ENCODE results near the gene VASP.
A peak's percentile ranks its signal among the peaks of the same experiment; 100 is the strongest.

Gene VASP

DNA sequence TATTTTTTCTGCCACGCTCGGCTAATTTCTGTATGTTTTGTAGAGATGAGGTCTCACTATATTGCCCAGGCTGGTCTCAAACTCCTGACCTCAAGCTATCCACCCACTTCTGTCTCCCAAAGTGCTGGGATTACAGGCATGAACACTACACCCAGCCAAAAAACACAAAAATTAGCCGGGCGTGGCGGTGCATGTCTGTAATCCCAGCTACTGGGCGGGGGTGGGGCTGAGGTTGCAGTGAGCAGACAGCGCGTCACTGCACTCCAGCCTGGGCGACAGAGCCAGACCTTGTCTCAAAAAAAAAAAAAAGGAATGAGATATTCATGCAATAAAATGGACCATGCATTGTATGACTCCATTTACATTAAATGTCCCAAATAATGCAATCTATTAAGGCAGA is 32.2 kb downstream of the VASP start:
- no peaks in the 10 kb centered on the region for H3K4me1 Mint-ChIP-seq (ENCODE audit: low read depth in 2 of 2)
- H3K27ac Mint-ChIP-seq: no peak overlapping the region
- no peaks in the 10 kb centered on the region for H3K27me3 Mint-ChIP-seq
- no peak overlapping the region for H3K4me3 Mint-ChIP-seq
- no peaks in the 10 kb centered on the region for H3K9me3 Mint-ChIP-seq
- H3K36me3 Mint-ChIP-seq (ENCODE audit: insufficient read depth): no peaks in the 10 kb centered on the region
- DNase-seq (no peak), ATAC-seq (replicated peaks) (no peak)

DNA sequence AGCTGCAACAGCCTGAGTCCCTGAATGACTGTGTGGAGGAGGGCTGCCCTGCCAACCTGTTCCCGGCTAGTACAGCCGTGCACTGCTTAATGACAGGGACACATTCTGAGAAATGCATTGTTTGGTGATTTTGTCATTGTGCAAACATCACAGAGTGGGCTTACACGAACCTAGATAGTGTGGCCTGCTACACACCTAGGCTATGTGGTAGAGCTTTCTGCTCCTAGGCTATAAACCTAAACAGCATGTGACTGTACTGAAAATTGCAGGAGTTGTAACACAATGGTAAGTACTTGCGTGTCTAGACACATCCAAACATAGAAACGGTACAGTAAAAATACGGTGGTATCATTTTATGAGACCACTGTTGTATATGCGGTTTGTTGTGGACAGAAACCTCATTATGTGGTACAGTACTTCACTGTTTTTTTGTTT is 35.0 kb downstream of the VASP start:
- ATAC-seq (replicated peaks) (no peak), DNase-seq (no peak)
- Mint-ChIP-seq H3K27me3 (no peaks in the 10 kb centered on the region), H3K36me3 (ENCODE audit: insufficient read depth) (no peaks in the 10 kb centered on the region), H3K4me1 (ENCODE audit: low read depth in 2 of 2) (no peaks in the 10 kb centered on the region), H3K9me3 (no peaks in the 10 kb centered on the region), H3K4me3 (no peak overlapping the region), H3K27ac (no peak overlapping the region)

DNA sequence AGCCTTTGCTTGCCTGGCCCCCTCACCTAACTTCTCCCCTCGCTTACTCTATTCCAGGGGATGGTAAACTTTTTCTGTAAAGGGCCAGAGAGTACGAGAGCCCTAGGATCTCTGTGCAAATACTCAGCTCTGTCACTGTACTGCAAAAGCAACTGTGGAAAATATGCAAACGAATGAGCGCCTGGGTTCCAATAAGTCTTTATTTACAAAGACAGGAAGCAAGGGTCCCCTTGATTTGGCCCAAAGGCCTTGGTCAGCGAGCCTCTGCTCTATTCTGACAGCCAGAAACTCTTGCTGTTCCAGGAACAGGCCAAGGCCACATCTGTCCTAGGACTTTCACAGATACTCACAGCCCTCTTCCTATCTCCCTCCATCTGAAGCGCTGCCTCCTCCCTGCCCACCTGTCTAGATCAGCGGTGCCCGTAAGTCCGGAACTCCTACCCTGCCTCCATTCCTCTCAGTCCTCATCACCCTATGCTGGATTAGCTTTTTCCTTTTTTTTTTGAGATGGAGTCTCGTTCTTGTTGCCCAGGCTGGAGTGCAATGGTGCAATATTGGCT is 40.0 kb downstream of the VASP start:
- DNase-seq (no peak), ATAC-seq (replicated peaks) (no peak)
- Mint-ChIP-seq H3K9me3 (no peaks in the 10 kb centered on the region), H3K4me3 (no peak overlapping the region), H3K4me1 (ENCODE audit: low read depth in 2 of 2) (peaks cover 0 to 2% of the 10 kb centered on the region in 2 donors), H3K27ac (peak overlapping the region in 1 of 2 donors; percentile 57), H3K27me3 (no peaks in the 10 kb centered on the region), H3K36me3 (ENCODE audit: insufficient read depth) (peaks cover under 1% of the 10 kb centered on the region)

DNA sequence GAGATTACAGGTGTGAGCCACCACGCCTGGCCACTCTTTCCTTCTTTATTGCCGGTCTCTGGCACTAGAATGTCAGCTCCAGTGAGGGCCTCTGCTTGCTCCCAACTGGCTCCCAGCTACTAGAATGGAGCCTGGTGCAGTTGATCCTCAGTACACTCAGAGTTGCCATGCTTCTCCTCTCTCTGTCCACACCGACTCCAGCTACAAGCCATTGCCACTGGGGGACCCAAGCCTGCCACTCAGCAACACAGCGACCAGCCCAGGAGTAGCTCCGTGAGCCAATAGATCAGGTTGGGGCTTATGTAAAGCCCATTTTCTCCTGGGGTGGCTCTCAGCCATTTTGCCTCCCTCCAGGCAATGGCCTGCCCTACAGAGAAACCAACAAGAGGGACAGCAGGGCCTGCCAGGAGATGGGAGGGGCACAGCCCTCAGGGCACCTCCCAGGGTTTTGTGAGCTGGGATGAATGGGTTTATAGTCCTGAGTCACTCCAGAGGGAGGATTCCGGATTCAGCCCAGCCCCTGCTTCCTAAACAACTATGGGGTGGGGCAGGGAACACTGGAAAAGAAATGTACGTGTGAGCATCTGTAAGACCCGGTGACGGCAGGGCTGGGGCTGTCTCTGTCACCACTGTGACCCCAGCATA is 40.8 kb downstream of the VASP start:
- peak overlapping the region in 1 of 2 donors; percentile 57 for H3K27ac Mint-ChIP-seq
- H3K36me3 Mint-ChIP-seq (ENCODE audit: insufficient read depth): peaks cover 4% of the 10 kb centered on the region
- H3K9me3 Mint-ChIP-seq: no peaks in the 10 kb centered on the region
- peaks cover 0 to 2% of the 10 kb centered on the region in 2 donors for H3K4me1 Mint-ChIP-seq (ENCODE audit: low read depth in 2 of 2)
- no peaks in the 10 kb centered on the region for H3K27me3 Mint-ChIP-seq
- no peak for ATAC-seq (replicated peaks)
- no peak for DNase-seq
- no peak overlapping the region for H3K4me3 Mint-ChIP-seq

DNA sequence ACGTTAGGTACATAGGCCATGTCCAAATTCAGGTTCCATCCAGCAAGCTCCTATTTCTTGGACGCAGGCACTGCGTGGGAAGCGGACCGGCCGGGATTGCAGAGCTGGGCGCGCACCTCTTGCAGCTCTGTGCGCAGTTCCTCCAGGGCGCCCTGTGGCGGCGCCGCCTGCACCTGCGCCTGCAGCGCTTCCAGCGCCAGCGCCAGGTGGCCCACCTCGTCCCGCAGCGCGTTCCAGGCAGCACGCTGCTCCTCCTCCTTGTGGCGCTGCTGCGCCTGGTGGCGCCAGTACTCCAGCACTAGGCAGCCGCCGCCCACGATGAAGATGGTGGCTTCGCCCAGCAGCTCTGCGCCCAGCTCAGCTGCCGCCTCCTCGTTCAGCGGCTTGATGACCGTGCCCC is 46.2 kb downstream of the VASP start:
- Mint-ChIP-seq H3K4me3 (no peak overlapping the region), H3K27me3 (no peaks in the 10 kb centered on the region), H3K36me3 (ENCODE audit: insufficient read depth) (peaks cover 7% of the 10 kb centered on the region), H3K27ac (no peak overlapping the region), H3K4me1 (ENCODE audit: low read depth in 2 of 2) (peaks cover 2 to 4% of the 10 kb centered on the region in 2 donors), H3K9me3 (no peaks in the 10 kb centered on the region)
- DNase-seq (no peak), ATAC-seq (replicated peaks) (no peak)

DNA sequence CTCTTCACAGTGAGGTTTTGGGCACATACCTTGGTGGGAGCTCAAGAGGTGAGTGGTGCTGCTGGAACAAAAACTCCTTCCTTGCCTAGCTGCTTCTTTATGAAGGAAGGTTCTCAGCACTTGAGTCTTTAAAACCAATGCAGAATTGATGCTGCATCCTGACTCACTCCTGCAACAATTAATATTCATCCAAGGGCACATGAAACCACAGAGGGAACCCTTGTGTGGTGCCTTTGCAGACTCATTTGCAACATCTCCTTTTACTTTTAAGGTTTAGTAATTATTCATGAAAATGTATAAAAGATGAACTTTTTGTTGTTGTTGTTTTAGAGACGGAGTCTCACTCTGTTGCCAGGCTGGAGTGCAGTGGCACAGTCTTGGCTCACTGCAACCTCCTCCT is 47.2 kb downstream of the VASP start:
- H3K27ac Mint-ChIP-seq: no peak overlapping the region
- no peak overlapping the region for H3K4me3 Mint-ChIP-seq
- peaks cover 7% of the 10 kb centered on the region for H3K36me3 Mint-ChIP-seq (ENCODE audit: insufficient read depth)
- no peaks in the 10 kb centered on the region for H3K27me3 Mint-ChIP-seq
- DNase-seq (no peak), ATAC-seq (replicated peaks) (no peak)
- no peaks in the 10 kb centered on the region for H3K9me3 Mint-ChIP-seq
- peaks cover 2 to 4% of the 10 kb centered on the region in 2 donors for H3K4me1 Mint-ChIP-seq (ENCODE audit: low read depth in 2 of 2)

DNA sequence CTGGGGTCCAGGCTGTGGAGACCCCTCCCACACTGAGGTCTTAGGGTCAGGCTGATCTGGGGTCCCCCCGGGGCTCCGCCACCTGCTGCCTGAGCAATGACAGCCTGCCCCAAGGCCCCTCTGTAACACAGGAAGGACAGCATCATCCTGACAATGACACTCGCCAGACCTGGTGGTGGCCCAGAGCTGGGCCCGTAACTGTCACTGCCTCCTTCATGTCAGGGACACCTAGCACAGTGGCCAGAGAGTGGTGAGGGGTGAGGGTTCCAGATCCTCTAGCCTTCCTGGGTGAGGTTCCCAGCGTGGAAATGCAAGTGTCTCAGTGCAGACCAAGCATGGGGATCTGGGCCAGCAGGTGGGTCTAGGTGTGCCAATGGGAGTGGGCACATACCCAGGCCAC is 49.6 kb downstream of the VASP start:
- no peak overlapping the region for H3K4me3 Mint-ChIP-seq
- no peaks in the 10 kb centered on the region for H3K9me3 Mint-ChIP-seq
- H3K27me3 Mint-ChIP-seq: no peaks in the 10 kb centered on the region
- ATAC-seq (replicated peaks) (no peak), DNase-seq (no peak)
- peaks cover 2 to 7% of the 10 kb centered on the region in 2 donors for H3K4me1 Mint-ChIP-seq (ENCODE audit: low read depth in 2 of 2)
- peaks cover 7% of the 10 kb centered on the region for H3K36me3 Mint-ChIP-seq (ENCODE audit: insufficient read depth)
- H3K27ac Mint-ChIP-seq: no peak overlapping the region

DNA sequence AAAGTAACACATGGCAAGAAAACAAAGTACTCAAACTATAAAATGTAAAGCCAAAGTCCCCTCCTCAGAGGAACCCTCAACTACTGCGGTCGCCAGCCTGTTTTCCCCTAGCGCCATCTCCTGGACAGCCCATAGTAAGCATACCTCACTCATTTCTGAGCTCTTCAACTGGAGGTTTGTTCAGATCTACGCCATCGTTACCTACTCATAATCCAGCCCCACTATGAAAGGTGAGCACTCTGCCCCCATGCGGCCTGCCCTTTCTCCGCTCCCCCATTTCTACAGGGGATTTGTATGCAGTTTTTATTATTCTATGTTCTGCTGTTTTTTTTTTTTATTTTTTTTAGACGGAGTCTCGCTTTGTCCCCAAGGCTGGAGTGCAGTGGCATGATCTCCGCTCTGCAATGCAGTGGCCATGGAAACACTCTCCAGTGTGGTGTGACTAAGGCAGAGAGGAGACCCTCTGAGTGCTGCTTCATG is 51.2 kb downstream of the VASP start:
- H3K27me3 Mint-ChIP-seq: no peaks in the 10 kb centered on the region
- H3K4me3 Mint-ChIP-seq: no peak overlapping the region
- peak overlapping the region in 1 of 2 donors; percentile 71 for H3K27ac Mint-ChIP-seq
- peaks cover 2 to 9% of the 10 kb centered on the region in 2 donors for H3K4me1 Mint-ChIP-seq (ENCODE audit: low read depth in 2 of 2)
- peaks cover 3% of the 10 kb centered on the region for H3K36me3 Mint-ChIP-seq (ENCODE audit: insufficient read depth)
- DNase-seq (peak; percentile 55 to 64 (median 57)), ATAC-seq (replicated peaks) (peak; percentile 99)
- H3K9me3 Mint-ChIP-seq: no peaks in the 10 kb centered on the region

DNA sequence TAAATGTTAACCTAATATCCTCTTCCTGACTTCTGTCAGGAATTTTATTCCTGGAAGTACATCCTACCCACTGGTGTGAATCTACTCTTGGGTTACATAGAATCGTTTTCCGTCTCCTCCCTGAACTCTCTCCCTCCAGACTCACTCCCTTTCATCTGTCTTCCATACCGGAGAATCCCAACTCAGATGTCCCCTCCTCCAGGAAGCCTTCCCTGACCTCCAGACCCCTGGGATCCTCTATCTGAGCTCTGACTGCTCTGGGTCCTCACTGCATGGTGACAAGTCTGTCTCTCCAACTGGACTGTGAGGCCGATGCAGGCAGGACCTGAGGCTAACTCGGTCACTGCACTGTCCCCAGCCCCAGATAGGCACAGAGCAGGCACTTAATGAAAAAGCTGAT is 52.8 kb downstream of the VASP start:
- Mint-ChIP-seq H3K27me3 (no peaks in the 10 kb centered on the region), H3K4me1 (ENCODE audit: low read depth in 2 of 2) (peaks cover 2 to 11% of the 10 kb centered on the region in 2 donors), H3K27ac (peak overlapping the region; percentile 16 to 62), H3K36me3 (ENCODE audit: insufficient read depth) (peaks cover 3% of the 10 kb centered on the region), H3K9me3 (no peaks in the 10 kb centered on the region), H3K4me3 (no peak overlapping the region)
- ATAC-seq (replicated peaks) (no peak), DNase-seq (no peak)

DNA sequence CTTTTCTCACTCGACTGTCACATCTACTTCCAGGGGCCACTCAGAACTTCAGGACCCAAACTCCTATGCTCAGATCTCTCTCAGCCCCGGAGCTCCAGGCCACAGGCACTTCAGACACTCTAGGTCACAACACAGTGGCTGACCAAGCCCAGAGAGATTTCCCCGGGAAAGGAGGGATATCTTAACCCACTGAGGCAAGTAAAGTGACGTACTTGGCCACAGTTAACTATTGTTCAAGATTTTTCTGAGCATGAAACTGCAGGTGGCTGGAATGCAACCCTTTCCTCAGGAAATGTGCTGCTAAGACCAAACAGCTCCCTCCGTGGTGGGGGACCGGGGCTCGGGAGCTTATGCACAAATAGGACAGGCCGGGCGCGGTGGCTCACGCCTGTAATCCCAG is 53.4 kb downstream of the VASP start:
- Mint-ChIP-seq H3K9me3 (no peaks in the 10 kb centered on the region), H3K27me3 (no peaks in the 10 kb centered on the region)

DNA sequence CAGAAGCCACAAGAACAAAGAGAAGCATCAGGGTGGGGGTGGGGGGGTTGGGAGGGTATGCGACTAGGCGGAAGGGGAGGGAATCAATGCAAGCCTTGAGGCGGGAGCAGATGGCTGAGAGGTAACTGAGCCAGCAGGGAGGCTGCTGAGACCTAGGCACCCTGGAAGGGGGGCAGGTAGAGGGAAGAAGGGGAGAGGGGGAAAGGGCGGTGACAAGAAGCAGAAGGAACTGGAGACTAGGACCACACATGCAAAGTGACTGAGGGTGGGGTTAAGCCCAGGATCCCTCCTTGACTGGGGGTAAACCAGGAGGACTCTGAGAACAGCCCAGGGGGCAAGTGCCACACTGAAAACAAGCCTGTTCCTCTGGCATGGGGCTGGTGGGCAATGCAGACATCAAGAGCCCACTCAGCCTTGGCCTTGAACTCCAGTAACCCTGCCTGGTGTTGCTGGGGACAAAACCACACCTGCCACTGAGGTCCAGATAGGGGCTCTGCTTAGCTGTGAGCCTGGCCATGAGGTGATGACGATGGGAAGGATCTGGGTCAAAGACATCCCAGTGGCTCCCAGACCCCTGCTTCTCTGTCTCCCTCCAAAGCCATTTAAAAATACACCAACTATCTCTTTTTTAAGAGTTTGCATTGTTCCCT is 57.0 kb downstream of the VASP start:
- ATAC-seq (replicated peaks) (no peak), DNase-seq (no peak)
- H3K9me3 Mint-ChIP-seq: no peaks in the 10 kb centered on the region
- H3K4me3 Mint-ChIP-seq: no peak overlapping the region
- H3K36me3 Mint-ChIP-seq (ENCODE audit: insufficient read depth): no peaks in the 10 kb centered on the region
- no peaks in the 10 kb centered on the region for H3K27me3 Mint-ChIP-seq
- H3K4me1 Mint-ChIP-seq (ENCODE audit: low read depth in 2 of 2): peaks cover 0 to 7% of the 10 kb centered on the region in 2 donors
- no peak overlapping the region for H3K27ac Mint-ChIP-seq

More for the DNA sequence above, 53.4 kb downstream of the VASP start:
- no peak for DNase-seq
- Mint-ChIP-seq H3K27ac (peak overlapping the region in 1 of 2 donors; percentile 16), H3K4me1 (ENCODE audit: low read depth in 2 of 2) (peaks cover 2 to 11% of the 10 kb centered on the region in 2 donors), H3K36me3 (ENCODE audit: insufficient read depth) (peaks cover 3% of the 10 kb centered on the region), H3K4me3 (no peak overlapping the region)
- no peak for ATAC-seq (replicated peaks)

DNA sequence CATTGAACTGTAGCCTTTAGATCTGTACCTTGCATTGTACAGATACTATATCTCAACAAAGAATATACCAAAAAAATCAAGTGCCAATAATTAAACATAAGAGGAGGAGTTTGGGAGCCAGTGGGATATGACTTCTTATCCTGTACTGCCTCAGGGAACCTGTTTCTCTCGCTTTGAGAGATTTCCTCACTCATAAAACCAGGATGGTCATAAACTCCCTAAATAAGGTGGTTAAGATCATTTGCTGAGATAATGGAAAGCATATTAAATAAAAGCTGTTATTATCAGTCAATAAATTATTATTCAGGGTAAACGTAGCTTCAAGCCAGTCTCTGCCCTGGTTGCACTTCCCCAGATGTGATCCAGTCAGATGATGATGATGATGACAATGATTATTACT is 60.3 kb downstream of the VASP start:
- H3K36me3 Mint-ChIP-seq (ENCODE audit: insufficient read depth): no peaks in the 10 kb centered on the region

DNA sequence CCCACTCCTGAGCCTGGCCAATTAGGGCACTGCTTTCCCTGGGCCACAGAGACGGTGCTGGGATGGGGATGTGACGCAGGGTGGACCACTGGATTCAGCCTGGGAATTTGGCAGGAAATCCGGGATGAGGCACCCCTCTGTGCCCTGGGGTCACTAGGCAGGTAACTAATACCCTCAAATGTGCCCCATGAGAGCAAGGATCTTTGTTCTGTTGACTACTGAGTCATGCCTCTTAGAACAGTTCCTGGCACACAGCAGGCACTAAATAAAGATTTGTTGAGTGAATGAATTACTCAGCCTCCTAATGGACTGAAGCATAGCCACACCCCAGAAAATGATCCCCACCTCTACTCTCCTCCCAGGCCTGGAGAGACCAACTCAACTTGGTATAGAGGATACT is 61.5 kb downstream of the VASP start:
- DNase-seq (no peak), ATAC-seq (replicated peaks) (no peak)
- no peak overlapping the region for H3K4me3 Mint-ChIP-seq
- H3K9me3 Mint-ChIP-seq: no peaks in the 10 kb centered on the region
- H3K36me3 Mint-ChIP-seq (ENCODE audit: insufficient read depth): no peaks in the 10 kb centered on the region
- peaks cover 6 to 8% of the 10 kb centered on the region in 2 donors for H3K4me1 Mint-ChIP-seq (ENCODE audit: low read depth in 2 of 2)
- no peak overlapping the region for H3K27ac Mint-ChIP-seq
- H3K27me3 Mint-ChIP-seq: no peaks in the 10 kb centered on the region

More for the DNA sequence above, 60.3 kb downstream of the VASP start:
- Mint-ChIP-seq H3K27ac (no peak overlapping the region), H3K9me3 (no peaks in the 10 kb centered on the region), H3K4me3 (no peak overlapping the region), H3K4me1 (ENCODE audit: low read depth in 2 of 2) (peaks cover 6 to 12% of the 10 kb centered on the region in 2 donors), H3K27me3 (no peaks in the 10 kb centered on the region)
- DNase-seq (no peak), ATAC-seq (replicated peaks) (no peak)
